A673 (cell line): ENCODE measurements around the gene CDK14.

Experiments used
- CTCF ChIP-seq: fragments of 300-800, 200-600 bp; sonication (generic); conservative IDR thresholded peaks from 2 replicates; pipeline ENCODE4 v1.5.1; 2017; ENCODE audit warnings: low read depth, mild to moderate bottlenecking, antibody characterized with exemption, low read length, moderate library complexity, mixed read lengths
- EZH2 ChIP-seq: fragments of 200-600 bp; sonication (generic); IDR thresholded peaks from 2 replicates; pipeline ENCODE4 v1.6.1; 2017; ENCODE audit warnings: borderline replicate concordance, low read depth, mild to moderate bottlenecking, mixed read lengths, antibody characterized with exemption, low read length; ENCODE audit not compliant: poor library complexity, severe bottlenecking

GRCh38 chr7:90625562-90625961 is 29.4 kb downstream of the CDK14 start:
- TF ChIP-seq EZH2 (no peak), CTCF (no peak)
